HL-60 (cell line): ENCODE measurements around the gene TMEM238L.

Source experiments
- CTCF ChIP-seq: IDR thresholded peaks from one replicate; pipeline ENCODE4 v1.5.1; 2011; ENCODE audit warnings: low read length, control low read depth, inconsistent platforms; ENCODE audit not compliant: insufficient read depth
- GABPA ChIP-seq: IDR thresholded peaks from 2 replicates; pipeline ENCODE4 v1.6.1; 2012; ENCODE audit warnings: low read depth

- no peak for TF ChIP-seq CTCF
- TF ChIP-seq GABPA, result no peak
Observed at GRCh38 chr17:10836966-10837590, 33.2 kb upstream of the TMEM238L start.
